HG03571 (cell line): ENCODE measurements around the gene KCNK7.

Experiments used
- ATAC-seq: cut with Tn5 transposase; IDR thresholded peaks from one replicate; pipeline ENCODE4 v1.9.1; 2021; ENCODE audit not compliant: unreplicated experiment

KCNK7 gene

DNA sequence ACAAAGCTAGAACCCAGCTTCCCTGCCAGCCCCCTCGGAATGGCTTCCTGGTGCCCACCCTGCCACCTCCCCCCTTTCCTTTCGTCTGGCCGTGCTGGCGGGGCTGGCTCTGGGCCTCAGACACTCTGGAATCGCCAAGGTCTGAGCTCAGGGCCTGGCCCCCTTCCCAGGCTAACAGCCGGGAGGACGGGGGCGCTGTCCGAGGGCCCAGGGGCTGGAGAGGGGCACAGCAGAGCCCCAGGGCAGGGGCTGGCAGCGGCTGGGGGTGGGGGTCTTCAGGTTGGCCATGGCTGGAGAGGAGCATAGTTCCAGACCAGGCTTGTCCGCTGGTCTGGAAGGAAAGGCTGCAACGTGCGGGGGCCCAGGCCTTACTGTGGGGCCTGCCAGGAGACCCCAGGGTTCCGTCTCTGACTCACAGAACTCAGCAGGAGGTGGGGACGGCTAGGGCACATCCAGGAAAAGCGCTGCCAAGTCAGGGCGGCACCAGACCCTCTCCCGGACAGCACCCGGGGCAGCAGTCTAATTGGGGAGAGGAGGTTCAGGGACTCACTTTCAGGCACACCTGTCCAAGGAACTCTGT is 36.6 kb downstream of the KCNK7 start:
- no peak for ATAC-seq

DNA sequence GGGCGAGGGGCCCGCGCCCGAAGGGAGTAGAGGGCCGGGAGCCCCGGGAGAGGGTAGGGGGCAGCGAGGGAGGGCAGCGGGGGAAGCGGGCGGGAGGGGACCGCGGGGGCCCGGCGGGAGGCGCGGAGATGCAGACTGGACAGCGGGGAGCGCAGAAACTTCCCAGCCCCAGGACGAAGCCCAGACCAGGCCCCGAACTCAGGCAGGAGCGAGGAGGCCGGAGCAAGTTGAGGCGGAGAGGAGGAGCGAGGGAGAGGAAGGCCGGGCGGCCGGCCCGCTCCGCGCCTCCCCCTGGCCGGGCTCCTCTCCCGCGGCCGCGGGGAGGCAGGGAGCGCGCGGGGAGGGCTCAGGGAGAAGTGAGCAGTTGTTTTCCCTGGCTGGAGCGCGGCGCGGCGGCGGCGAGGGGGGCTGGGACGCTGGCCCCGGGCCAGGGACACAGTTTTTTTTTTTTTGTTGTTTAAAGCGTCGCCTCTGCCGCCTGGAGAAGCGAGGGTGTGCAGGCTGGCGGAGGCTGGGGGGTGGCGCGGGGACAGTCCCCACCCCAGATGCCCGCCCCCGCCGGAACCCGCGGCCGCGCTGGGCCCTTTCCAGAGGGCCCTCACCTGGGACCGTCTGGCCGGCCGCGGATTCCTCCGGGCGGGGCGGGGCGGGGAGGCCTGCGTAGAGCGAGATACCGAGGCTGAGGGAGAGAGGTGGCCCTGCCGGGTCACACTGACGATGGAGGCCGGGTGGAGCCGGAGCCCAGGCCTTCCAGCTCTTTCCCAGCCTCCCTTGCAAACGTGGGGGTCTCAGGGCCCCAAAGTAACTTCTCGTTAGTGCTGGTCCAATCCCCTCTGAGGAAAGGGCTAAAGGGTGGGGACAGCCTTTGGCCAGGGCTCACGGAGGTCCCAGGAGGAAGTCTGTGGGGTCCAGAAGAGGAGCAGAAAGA is 37.3 kb downstream of the KCNK7 start, which contains the start of gene LTBP3:
LTBP3 (minus strand) TSS at position 358 of the 928 bp plus-strand sequence. CDS start 400 bp downstream, outside the sequence.
- no peak for ATAC-seq

DNA sequence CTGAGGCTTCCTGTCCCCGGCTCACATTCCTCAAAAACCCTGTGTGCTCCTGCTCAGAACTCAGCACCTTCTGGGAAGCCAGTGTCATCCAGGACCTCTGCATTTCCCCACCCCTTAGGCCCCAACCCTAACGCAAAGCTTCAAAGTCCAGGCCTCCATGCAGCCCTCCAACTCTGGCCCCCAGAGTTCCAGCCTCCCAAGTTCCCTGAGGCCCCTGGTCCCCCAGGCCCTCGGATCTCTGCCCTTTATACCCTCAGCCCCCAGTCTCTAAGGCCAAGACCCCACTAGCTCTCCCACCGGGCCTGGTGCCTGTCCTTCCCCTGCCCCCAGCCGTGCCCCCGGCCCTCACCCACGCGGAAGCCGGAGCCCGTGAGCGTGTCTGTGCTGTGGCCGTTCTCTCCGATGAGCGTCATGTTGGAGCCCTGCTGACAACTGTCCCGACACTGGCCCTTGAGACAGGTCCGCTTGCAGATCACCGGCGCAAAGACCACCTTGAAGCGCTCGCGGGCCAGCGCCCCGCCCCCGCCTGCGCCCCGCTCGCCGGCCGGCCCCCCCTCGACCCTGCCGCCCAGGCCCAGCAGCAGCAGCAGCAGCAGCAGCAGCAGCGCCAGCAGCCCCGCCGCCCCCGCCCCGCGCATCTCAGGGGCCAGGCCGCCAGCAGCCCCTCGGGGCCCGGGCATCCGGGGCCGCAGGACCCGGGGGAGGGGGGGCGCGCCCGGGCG is 38.2 kb downstream of the KCNK7 start:
- ATAC-seq, result no peak

- no peak for ATAC-seq
These were observed 38.9 kb downstream of the KCNK7 start for GRCh38 chr11:65556470-65557279.

DNA sequence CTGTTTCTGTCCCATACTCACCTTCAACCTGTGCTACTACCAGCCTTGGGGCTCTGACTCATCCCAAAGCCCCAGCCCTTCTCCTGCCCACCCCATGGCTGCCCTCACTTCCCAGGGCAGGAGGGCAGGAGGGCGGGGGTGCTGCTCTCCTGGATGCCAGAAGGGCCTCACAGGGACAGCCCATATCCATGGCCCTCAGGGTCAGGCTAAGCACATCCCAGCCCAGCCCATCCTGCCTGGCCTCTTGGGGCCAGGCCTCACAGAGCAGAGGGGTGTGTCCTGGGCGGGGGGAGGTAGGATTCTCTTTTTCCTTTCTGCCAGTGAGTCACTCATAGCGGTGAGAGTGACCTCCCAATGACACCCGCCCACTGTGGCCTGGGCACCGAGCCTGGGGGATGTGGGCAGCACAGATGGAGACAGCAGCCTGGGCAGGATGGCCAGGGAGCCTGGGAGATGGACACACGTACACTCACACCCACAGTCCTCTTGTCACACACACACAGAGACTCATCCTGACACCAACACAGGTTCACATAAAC is 39.8 kb downstream of the KCNK7 start:
- ATAC-seq, result no peak

DNA sequence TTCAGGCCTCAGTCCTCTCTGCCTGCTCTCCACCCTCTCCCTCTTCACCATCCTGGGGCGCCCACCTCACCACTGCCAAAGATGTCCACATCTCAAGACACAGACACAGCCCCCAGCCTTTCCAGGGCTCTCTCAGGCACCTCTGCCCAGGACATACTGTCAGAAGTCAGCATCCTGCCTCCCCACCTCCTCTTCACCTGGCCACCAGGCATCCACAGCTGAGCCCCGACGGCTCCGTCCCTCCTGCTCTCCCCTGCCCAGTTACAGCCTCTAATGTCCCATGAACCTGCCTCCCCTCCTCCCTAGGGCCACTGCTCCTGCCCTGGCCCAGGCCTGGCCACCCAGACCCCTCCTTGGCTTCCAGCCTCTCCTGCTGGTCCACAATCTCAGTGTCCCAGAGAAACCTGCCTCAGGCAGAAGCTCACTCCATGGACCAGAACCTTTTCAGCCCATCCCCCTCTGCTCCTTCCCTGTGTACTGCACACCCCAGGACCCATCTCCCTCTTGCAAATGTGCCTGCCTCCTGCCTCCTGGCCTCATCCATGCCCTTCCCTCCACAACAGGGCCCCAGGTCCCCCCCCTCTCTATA is 40.7 kb downstream of the KCNK7 start:
- no peak for ATAC-seq

DNA sequence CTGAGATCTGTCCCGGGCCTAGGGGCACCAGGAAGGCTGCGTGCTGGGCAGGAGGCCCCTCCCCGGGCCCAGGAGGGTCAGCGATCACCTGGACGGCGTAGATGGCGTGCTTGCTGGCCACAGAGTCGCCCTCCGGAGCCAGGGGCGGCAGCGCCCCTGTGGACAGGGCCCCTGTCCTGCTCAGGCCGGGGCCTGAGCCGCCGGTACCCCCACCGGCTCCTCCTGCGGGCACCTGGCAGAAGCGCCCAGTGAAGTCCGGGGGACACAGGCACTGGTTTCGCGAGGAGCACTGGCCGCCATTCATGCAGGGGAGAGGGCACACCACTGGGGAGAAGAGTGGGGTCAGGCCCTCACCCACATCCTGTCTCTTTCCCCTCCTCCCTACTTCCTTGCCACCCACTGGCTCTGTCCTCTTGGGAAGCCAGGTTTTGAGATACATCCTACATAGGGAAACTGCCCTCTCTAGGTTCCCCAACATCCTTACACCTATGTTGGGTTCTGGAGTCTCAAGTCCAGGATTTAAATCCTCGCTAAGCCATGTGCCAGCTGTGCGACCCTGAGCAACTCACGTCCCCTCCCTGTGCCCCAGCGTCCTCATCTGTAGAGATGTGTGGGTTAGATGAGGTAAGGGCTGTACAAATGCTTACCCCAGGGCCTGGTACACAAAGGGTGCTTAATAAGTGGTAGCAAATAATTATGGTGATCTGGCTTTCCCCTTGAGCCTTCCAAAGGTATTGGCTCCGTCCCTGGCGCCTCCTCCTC is 41.4 kb downstream of the KCNK7 start:
- ATAC-seq, result no peak

DNA sequence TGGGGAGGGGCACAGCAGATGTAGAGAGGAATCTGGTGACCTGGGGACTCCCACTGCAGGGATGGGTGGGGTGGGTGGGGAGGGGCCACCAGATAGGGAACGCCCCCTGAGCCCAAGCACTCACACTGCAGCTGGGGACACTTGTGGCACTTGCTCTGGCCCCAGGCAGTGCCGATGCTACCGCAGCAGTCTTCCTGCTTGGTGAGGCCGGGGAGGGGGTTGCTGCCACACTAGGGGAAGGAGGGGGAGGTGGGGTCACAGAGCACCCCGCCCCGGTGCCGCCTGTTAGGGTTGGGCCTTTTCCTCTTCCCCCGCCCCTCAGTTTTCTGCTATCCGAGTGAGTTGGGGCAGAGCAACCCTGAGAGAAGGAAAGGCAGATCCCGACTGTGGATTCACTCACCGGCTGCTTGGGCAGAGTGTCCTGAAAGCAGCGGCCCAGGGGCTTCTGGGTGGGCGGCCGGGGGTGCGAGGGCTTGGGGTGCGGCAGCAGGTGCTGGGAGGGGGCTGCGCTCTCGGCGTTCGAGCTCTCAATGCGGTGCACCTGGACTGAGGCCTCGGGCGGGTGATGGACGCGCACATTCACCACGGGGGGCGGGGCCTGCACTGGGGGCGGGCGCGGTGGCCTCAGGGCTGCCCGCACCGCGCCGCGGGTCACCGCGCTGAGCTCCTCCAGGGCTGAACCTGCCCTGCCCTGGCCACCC is 42.1 kb downstream of the KCNK7 start:
- ATAC-seq, result no peak

DNA sequence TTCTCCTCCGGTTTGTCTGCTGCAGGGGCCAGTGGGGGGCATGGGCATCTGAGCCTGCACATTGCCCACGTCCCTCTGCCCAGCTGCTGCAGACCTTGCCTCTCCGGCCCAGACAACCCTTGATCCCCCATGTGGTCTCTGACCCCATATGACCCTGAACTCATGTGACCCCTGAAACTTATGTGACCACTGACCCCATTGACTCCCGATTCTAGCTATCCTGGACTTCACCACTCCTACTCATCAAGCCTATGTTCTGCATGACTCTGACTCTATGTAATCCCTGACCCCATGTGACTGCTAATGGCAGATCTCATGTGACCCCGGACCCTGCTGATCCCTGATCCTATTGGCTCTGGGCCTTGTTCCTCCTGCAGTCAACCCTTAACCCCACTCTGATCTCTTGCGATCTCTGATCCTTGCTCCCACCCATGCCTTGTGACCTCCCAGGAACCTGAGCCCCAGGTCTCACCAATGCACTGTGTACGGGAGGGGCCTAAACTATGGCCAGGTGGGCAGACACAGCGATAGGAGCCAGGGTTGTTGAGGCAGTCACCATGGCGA is 43.1 kb downstream of the KCNK7 start:
- ATAC-seq, result no peak

GRCh38 chr11:65551572-65552387 is 43.8 kb downstream of the KCNK7 start:
- ATAC-seq, result no peak

- no peak for ATAC-seq
These were observed 46.5 kb downstream of the KCNK7 start for GRCh38 chr11:65549096-65549495.

DNA sequence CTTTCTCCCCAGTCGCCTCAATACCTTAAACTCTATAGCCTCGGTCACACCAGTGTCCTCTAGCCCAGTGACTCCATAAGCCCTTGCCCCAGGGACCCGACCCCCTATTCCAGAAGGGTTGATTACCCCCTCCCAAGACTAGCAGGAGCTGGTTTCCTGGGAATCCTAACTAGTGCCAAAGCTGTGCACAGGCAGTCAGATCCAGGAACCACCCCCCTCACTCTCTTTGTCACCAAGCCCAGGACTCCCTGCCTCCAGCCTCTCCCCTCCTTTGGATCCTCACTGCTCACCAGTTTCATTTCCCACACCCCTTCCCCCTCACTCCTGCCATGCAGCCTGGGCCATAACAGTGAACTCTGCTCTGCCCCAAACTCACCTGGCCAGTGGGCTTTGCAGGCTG is 47.2 kb downstream of the KCNK7 start:
- ATAC-seq, result no peak

DNA sequence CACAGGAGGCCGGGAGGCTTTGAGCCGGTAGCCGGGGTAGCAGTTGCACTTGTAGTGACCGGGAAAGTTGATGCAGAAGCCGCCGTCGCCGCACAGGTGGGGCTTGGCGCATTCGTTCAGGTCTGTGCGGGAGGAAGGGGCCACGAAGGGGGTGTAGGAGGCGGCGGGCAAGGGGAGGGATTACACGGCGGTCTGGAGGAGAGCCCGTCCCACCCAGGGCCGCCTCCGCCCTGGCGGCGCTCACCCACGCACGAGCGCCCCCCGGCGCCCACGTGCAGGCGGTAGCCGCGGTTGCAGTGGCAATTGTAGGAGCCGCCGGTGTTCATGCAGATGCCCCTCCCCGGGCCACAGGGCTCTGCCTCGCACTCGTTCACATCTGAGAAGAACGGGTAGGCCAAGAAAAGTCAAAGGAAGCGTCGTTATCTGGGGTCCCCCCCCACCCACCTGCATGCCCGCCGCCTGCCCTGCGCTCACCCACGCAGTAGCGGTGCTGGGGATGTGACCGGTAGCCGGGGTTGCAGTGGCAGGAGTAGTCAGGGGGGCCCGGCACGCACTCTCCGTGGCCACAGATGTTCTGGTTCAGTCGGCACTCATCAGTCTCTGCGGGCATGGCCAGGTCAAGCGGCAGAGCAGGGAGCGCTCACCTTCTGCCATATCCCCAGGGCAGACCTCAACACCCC is 48.0 kb downstream of the KCNK7 start:
- no peak for ATAC-seq

DNA sequence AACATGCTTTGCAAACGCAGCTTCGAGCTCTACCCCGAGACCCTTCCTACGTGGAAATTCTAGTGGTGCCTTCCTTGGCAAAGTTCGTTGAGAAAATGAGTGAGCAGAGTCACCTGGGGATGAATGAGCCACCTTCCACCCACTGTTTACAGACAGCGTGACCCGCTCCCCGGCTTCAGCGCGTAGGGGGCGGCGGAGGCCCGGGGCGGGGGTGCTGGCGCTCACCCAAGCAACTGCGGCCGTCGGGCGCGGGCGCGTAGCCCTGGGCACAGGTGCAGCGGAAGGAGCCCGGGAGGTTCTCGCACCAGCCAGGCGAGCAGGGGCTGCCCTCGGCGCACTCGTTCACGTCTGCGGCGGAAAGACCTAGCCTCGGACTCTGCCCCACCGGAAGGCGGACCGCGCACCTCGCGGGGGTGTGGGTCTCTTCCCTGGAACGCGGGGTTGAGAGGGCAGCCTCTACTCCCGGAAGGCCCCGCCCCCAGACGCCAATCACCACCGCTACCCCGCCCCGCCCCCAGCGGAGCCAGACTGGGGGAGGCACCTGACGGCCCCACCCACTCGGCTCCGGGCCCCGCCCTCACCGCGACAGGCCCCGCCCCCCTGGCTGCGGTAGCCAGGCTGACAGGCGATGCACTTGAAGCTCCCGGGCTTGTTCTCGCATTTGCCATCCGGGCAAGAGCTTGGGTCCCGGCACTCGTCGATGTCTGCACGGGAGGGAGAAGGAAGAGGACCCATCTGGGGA is 49.2 kb downstream of the KCNK7 start:
- peak; percentile 53 for ATAC-seq

- ATAC-seq, result no peak
These were observed 49.8 kb downstream of the KCNK7 start for GRCh38 chr11:65545853-65546216.
